Muscle of leg (tissue), 11 donors: Measurements from ENCODE around the gene WTAP. TPM values are rescaled to one million over a fixed set of nuclear protein-coding genes. Genes with fewer than 3 reads are reported as not detected.
"Not testable (repeated sequence)": the region's sequence is repeated elsewhere in the genome, so short reads cannot be mapped to it uniquely, and the experiment has no call there.

Experiments
- DNase-seq: peaks from one replicate; pipeline ENCODE4 v3.0.0; 2013
- H3K27ac ChIP-seq: one replicate; pipeline ENCODE4 v1.5.1; 2013; ENCODE audit warnings: mild to moderate bottlenecking, low read length, control low read depth
- H3K27me3 ChIP-seq: one replicate; pipeline ENCODE4 v1.6.1; 2013; ENCODE audit warnings: low read length; ENCODE audit not compliant: control insufficient read depth, insufficient read depth
- H3K36me3 ChIP-seq: one replicate; pipeline ENCODE4 v1.6.1; 2013; ENCODE audit warnings: low read length; ENCODE audit not compliant: control insufficient read depth, insufficient read depth
- H3K4me1 ChIP-seq: one replicate; pipeline ENCODE4 v1.6.1; 2013; ENCODE audit warnings: low read length; ENCODE audit not compliant: control insufficient read depth, insufficient read depth
- H3K4me3 ChIP-seq: one replicate; pipeline ENCODE4 v1.5.1; 2013; ENCODE audit warnings: low read length, control low read depth
- H3K9me3 ChIP-seq: replicated peaks from 2 replicates; pipeline ENCODE4 v1.6.1; 2013; ENCODE audit warnings: low read depth, low read length; ENCODE audit not compliant: control insufficient read depth
- WGBS: methylation state at CpG from one replicate; pipeline ENCODE4 v1.1.5; 2013; ENCODE audit warnings: missing lambda C conversion rate; ENCODE audit not compliant: insufficient coverage; 5-methylcytosine and 5-hydroxymethylcytosine counted together
- polyA plus RNA-seq, 8 donors: library from polyadenylated mRNA; unstranded; fragments of 120-200 nt; gene quantifications; one replicate each; pipeline versions ENCODE4 v1.2.1 to v1.2.3, GENCODE V29; 2013; ENCODE audit warnings: inconsistent platforms in 1 of 8, low replicate concordance in 1 of 8; ENCODE audit not compliant: insufficient read length in 8 of 8, insufficient read depth in 1 of 8
- total RNA-seq: library from RNA; stranded (reverse); fragments of 120-200 nt; gene quantifications from one replicate; pipeline ENCODE4 v1.2.4, GENCODE V29; 2013

Gene WTAP
- total and polyA plus RNA-seq, 9 donors, result 61.4 to 80.3 (median 71.2) TPM

- Histone ChIP-seq H3K27ac (no peak overlapping the region), H3K27me3 (no peaks in the 10 kb centered on the region), H3K4me1 (no peaks in the 10 kb centered on the region), H3K9me3 (no peaks in the 10 kb centered on the region), H3K4me3 (no peak overlapping the region), H3K36me3 (peaks cover 51% of the 10 kb centered on the region)
- no peak for DNase-seq
- 83% methylated on average over 4 of the region's 7 CpGs for WGBS
Measured at GRCh38 chr6:159777240-159777904, 50.1 kb downstream of the WTAP start.

GRCh38 chr6:159778131-159778530, 50.8 kb downstream of the WTAP start:
- H3K36me3 ChIP-seq, result peaks cover 55% of the 10 kb centered on the region
- H3K4me3 ChIP-seq, result no peak overlapping the region
- no peaks in the 10 kb centered on the region for H3K9me3 ChIP-seq
- H3K27me3 ChIP-seq, result no peaks in the 10 kb centered on the region
- no peak overlapping the region for H3K27ac ChIP-seq
- H3K4me1 ChIP-seq, result no peaks in the 10 kb centered on the region
- no CpG with 5 or more reads among the region's 1 CpG for WGBS
- DNase-seq, result no peak

- no CpG with 5 or more reads among the region's 3 CpGs for WGBS
- no peaks in the 10 kb centered on the region for H3K4me1 ChIP-seq
- no peak overlapping the region for H3K27ac ChIP-seq
- no peaks in the 10 kb centered on the region for H3K27me3 ChIP-seq
- peaks cover 59% of the 10 kb centered on the region for H3K36me3 ChIP-seq
- H3K4me3 ChIP-seq, result no peak overlapping the region
- H3K9me3 ChIP-seq, result no peaks in the 10 kb centered on the region
- DNase-seq, result no peak
Measured at GRCh38 chr6:159778542-159779103, 51.3 kb downstream of the WTAP start.

- Histone ChIP-seq H3K36me3 (peaks cover 36% of the 10 kb centered on the region), H3K27me3 (no peaks in the 10 kb centered on the region), H3K4me3 (peak overlapping the region; percentile 96), H3K9me3 (no peaks in the 10 kb centered on the region), H3K27ac (peak overlapping the region; percentile 90), H3K4me1 (peaks cover 13% of the 10 kb centered on the region)
- DNase-seq, result peak; percentile 14
- no CpG with 5 or more reads among the region's 15 CpGs for WGBS
Measured at GRCh38 chr6:159788276-159788675, 61.0 kb downstream of the WTAP start.

GRCh38 chr6:159788753-159789376, 61.6 kb downstream of the WTAP start:
- H3K27me3 ChIP-seq, result no peaks in the 10 kb centered on the region
- H3K4me1 ChIP-seq, result peaks cover 13% of the 10 kb centered on the region
- under 1% methylated on average over 60 of the region's 60 CpGs for WGBS
- H3K36me3 ChIP-seq, result peaks cover 32% of the 10 kb centered on the region
- no peaks in the 10 kb centered on the region for H3K9me3 ChIP-seq
- H3K27ac ChIP-seq, result peak overlapping the region; percentile 90
- peak overlapping the region; percentile 96 for H3K4me3 ChIP-seq
- DNase-seq, result peak; percentile 54

- Histone ChIP-seq H3K27me3 (no peaks in the 10 kb centered on the region), H3K36me3 (peaks cover 29% of the 10 kb centered on the region), H3K9me3 (no peaks in the 10 kb centered on the region), H3K4me3 (peak within 1 kb of the TSS; percentile 96), H3K4me1 (peaks cover 13% of the 10 kb centered on the region), H3K27ac (peak within 1 kb of the TSS; percentile 100)
- peak; percentile 100 for DNase-seq
- WGBS, result under 1% methylated on average over 47 of the region's 64 CpGs
Measured at GRCh38 chr6:159789377-159790148, 62.3 kb downstream of the WTAP start, which contains the start of gene TCP1. Gene TCP1, minus strand, starts transcription at chr6:159789602. Its CDS starts 134 bp downstream, at chr6:159789468.

GRCh38 chr6:159790149-159790955, 63.0 kb downstream of the WTAP start, which contains the start of gene MRPL18:
Gene MRPL18, plus strand, starts transcription at chr6:159790467. Its CDS starts 121 bp downstream, at chr6:159790588.
- Histone ChIP-seq H3K27ac (peak within 1 kb of the TSS; percentile 100), H3K9me3 (no peaks in the 10 kb centered on the region), H3K27me3 (no peaks in the 10 kb centered on the region), H3K36me3 (peaks cover 22% of the 10 kb centered on the region), H3K4me3 (peak within 1 kb of the TSS; percentile 96), H3K4me1 (peaks cover 13% of the 10 kb centered on the region)
- peak; percentile 99 for DNase-seq
- WGBS, result under 1% methylated on average over 52 of the region's 56 CpGs

- peak overlapping the region; percentile 85 for H3K4me3 ChIP-seq
- WGBS, result 25% methylated on average over 10 of the region's 18 CpGs
- peaks cover 13% of the 10 kb centered on the region for H3K4me1 ChIP-seq
- H3K36me3 ChIP-seq, result peaks cover 21% of the 10 kb centered on the region
- DNase-seq, result peak; percentile 11
- no peaks in the 10 kb centered on the region for H3K9me3 ChIP-seq
- H3K27ac ChIP-seq, result peak overlapping the region; percentile 100
- H3K27me3 ChIP-seq, result no peaks in the 10 kb centered on the region
Measured at GRCh38 chr6:159790956-159791598, 63.8 kb downstream of the WTAP start.

GRCh38 chr6:159794976-159795375, 67.7 kb downstream of the WTAP start:
- 86% methylated on average over 7 of the region's 8 CpGs for WGBS
- not testable (repeated sequence) for H3K4me3 ChIP-seq, H3K9me3 ChIP-seq, H3K27ac ChIP-seq, DNase-seq, H3K27me3 ChIP-seq, H3K4me1 ChIP-seq
- peaks cover 38% of the 10 kb centered on the region for H3K36me3 ChIP-seq
